HG03196 (cell line): Measurements from ENCODE around the gene NEU3.
"Not testable (repeated sequence)": the region's sequence is repeated elsewhere in the genome, so short reads cannot be mapped to it uniquely, and the experiment has no call there.

Experiments
- ATAC-seq: cut with Tn5 transposase; IDR thresholded peaks from one replicate; pipeline ENCODE4 v1.9.1; 2021; ENCODE audit not compliant: unreplicated experiment

Gene NEU3

GRCh38 chr11:75028724-75029123, 40.0 kb downstream of the NEU3 start:
- no peak for ATAC-seq

GRCh38 chr11:75029836-75030631, 41.3 kb downstream of the NEU3 start:
- no peak for ATAC-seq

- ATAC-seq = no peak
These were observed 42.6 kb downstream of the NEU3 start for GRCh38 chr11:75031224-75031753.

GRCh38 chr11:75031771-75032549, 43.2 kb downstream of the NEU3 start:
- ATAC-seq = no peak

GRCh38 chr11:75032550-75032935, 43.8 kb downstream of the NEU3 start:
- ATAC-seq = no peak

DNA sequence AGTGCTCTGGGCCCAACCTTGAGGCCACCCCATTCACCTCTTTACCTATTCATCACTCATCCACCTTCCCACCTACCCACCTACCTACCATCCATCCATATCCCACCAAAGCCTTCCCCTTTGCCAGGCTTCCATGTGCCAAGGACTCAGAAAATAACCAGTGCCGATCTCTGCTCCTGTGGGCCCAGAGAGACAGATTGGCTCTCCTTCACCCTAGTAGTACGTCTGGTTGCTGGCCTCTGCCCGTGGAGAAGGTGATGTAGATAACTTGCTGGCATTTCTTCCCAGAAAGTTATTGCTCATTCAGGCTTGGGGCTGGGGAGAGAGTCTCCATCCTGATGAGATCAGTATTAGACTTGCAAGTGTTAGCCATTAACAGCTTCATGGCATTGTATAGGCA, 45.2 kb downstream of the NEU3 start:
- no peak for ATAC-seq

GRCh38 chr11:75035256-75035655, 46.5 kb downstream of the NEU3 start:
- no peak for ATAC-seq

DNA sequence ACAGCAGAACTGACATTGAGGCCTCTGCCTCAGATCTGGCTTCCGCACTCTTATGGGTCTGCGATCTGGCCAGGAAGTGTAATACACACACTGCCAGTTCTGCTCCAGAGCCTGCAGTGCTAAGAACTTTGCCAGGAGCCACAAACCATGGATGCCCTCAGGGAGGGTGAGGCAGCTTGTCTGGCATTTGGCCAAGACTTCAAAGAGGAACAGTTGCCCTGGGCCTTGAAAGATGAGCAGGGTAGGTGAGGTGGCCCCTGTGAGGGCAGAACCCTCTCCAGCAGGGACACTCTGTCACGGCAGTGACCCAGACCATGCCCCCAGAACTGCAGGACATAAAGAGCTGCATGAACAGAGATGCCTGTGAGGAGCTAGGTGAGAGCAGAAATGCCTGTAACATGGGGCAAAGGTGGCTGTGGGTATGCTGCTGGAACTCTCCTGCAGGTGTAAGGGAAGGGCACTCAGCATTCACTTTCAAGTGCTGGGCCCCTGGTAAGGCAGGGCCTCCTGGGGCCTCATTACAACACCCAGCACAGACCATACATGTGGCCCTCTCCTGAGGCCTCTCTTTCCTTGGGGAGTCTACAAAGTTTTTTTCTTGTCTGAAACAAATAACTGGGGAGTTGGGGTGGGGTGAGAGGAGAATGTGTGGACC, 47.3 kb downstream of the NEU3 start:
- ATAC-seq = no peak

DNA sequence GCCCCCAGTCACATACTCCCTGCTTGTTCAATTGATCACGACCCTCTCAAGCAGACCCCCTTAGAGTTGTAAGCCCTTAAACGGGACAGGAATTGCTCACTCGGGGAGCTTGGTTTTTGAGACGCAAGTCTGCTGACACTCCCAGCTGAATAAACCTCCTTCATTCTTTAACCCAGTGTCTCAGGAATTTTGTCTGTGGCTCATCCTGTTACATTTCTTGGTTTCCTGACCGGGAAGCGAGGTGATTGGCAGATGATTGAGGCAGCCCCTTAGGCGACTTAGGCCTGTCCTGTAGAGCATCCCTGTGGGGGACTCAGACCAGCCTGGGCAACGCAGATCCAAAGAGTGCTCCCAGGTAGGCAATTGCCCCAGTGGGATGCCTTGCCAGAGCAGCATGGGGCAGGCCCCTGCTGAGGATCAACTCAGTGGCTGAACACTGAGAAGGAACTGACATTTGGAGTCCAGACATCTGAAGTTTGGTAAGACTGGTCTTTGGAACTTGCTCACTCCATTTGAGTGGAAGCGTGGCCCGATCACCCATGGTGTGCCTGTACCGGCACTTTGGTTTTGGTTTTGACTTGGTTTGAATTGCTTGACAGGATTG, 51.5 kb downstream of the NEU3 start:
- no peak for ATAC-seq

GRCh38 chr11:75041263-75041662, 52.5 kb downstream of the NEU3 start:
- no peak for ATAC-seq

- not testable (repeated sequence) for ATAC-seq
These were observed 53.1 kb downstream of the NEU3 start for GRCh38 chr11:75041821-75042220.

DNA sequence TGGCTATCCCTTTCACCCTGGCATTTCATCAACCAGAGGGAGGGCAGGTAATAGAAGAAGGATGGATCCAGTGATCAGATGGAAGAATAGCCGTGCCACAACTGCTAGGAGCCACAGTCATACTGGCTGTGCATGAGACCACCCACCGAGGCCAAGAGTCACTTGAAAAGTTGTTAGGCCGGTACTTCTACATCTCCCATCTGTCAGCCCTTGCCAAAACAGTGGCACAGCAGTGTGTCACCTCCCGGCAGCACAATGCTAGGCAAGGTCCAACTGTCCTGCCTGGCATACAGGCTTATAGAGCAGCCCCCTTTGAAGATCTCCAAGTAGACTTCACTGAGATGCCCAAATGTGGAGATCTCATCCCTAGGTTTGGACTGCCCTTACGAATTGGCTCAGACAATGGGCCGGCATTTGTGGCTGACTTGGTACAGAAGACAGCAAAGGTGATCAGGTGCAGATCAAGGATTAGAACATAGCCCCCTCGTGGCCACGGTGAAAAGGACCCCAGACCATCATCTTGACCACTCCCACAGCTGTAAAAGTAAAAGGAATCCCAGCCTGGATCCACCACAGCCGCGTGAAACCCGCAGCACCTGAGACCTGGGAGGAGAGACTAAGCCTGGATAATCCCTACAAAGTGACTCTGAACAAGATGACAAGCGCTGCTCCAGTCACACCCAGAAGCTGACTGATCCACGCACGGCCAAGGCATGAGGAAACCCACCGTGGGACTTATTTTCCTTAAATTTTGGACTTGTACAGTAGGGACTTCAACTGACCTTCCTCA, 55.8 kb downstream of the NEU3 start:
- ATAC-seq = not testable (repeated sequence)

DNA sequence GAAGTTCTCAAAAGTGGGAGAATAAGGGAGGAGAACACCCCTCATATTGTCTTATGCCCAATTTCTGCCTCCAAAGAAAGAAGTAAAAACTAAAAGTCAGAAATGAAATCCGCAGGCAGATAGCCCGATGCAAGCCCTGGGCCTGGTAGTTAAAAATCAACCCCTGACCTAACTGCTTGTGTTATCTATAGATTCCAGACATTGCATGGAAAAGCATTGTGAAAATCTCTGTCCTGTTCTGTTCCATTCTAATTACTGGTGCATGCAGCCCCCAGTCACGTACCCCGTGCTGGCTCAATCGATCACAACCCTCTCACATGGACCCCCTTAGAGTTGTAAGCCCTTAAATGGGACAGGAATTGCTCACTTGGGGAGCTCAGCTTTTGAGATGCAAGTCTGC, 57.9 kb downstream of the NEU3 start:
- not testable (repeated sequence) for ATAC-seq

DNA sequence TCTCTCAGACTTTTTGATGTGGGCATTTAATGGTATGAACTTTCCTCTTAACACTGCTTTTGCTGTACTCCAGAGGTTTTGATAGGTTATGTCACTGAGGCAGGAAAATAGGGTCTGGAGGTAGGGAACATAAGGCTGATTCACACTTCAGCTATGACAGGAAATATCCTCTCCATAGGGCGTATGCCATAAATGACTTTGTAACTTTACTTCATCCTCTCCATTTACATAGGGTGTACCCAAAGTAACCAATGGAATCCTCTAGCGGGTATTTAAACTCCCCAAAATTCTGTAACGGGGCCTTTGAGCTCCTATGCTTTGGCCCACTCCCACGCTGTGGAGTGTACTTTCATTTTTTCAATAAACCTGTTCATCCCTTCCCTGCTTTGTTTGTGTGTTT, 58.5 kb downstream of the NEU3 start:
- ATAC-seq = no peak

- not testable (repeated sequence) for ATAC-seq
These were observed 61.0 kb downstream of the NEU3 start for GRCh38 chr11:75049501-75050266.

- ATAC-seq = no peak
These were observed 61.8 kb downstream of the NEU3 start for GRCh38 chr11:75050516-75050915.

DNA sequence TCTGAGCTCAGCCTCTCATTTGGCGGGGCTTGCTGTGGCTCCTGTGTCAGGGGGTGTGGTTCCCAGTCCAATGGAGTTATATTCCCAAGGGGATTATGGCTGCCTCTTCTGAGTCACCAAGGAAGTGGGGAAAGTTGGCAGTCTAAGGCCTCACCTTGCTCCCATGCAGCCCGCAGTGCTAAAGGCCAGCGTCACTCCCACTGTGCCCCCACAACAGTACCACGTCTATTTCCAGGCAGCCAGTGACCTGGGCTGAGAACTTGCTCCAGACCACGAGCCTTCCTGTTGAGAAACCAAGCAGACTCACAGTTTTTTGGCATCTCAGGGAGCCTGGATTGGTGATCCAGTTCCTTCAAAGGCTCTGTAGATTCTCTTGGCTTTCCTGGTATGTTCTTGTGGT, 62.3 kb downstream of the NEU3 start:
- no peak for ATAC-seq

- ATAC-seq = no peak
These were observed 63.7 kb downstream of the NEU3 start for GRCh38 chr11:75052457-75052856.

DNA sequence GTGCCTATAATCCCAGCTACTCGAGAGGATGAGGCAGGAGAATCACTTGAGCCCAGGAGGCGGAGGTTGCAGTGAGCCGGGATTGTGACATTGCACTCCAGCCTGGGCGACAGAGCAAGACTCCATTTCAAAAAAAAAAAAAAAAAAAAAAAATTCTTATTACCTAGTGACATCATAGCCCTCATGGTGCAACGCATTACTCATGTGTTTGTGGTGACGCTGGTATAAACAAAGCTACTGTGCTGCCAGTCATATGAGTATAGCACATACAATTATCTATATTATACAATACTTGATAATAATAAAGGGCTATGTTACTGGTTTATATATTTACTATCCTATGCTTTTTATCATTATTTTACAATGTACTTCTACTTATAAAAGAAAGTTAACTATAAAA, 66.8 kb downstream of the NEU3 start:
- no peak for ATAC-seq

DNA sequence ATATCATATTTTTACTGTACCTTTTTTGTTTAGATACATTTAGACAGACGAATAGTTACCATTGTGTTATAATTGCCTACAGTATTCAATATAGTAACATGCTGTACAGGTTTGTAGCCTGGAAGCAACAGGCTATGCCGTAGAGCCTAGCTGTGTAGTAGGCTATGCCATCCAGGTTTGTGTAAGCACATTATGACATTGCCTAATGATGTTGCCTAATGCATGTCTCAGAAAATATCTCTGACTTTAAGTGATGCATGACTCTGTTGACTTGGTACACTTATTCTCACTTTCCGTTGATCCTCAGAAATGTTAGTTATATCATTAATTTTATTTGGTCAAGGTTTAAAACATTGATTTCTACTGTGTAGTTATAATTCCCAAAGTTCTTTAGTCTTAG, 68.1 kb downstream of the NEU3 start:
- ATAC-seq = no peak
